Mammary epithelial cell (primary cell): Measurements from ENCODE around the gene SCAMP4.

ENCODE experiments used
- CTCF ChIP-seq, 2 donors: IDR thresholded peaks in 1 of 2; conservative IDR thresholded peaks in 1 of 2; 2 replicates each; pipeline ENCODE4 v1.5.1; 2011 to 2012; ENCODE audit warnings: inconsistent platforms in 2 of 2, low read length in 2 of 2, mild to moderate bottlenecking in 2 of 2, control low read depth in 1 of 2, low read depth in 1 of 2; ENCODE audit not compliant: insufficient read depth in 1 of 2; ENCODE audit errors: extremely low read depth in 1 of 2
- EZH2 ChIP-seq: IDR thresholded peaks from 2 replicates; pipeline ENCODE4 v1.6.1; 2012; ENCODE audit warnings: low read length, inconsistent platforms, borderline replicate concordance

GRCh38 chr19:1947651-1948209 lies 42.5 kb downstream of the SCAMP4 start:
- no peak for TF ChIP-seq EZH2
- no peak for TF ChIP-seq CTCF (conservative IDR thresholded peaks at IDR 0.05 in 1 of 2, IDR thresholded peaks at IDR 0.05 in 1 of 2; ENCODE audit: extremely low read depth in 1 of 2, insufficient read depth in 1 of 2, low read depth in 1 of 2, low read length in 2 of 2)
